HG02798 (cell line): ENCODE results near the gene GRB10.

Experiments
- ATAC-seq: cut with Tn5 transposase; IDR thresholded peaks from one replicate; pipeline ENCODE4 v1.9.1; 2021; ENCODE audit warnings: mild to moderate bottlenecking; ENCODE audit not compliant: unreplicated experiment, poor library complexity

Gene GRB10

DNA sequence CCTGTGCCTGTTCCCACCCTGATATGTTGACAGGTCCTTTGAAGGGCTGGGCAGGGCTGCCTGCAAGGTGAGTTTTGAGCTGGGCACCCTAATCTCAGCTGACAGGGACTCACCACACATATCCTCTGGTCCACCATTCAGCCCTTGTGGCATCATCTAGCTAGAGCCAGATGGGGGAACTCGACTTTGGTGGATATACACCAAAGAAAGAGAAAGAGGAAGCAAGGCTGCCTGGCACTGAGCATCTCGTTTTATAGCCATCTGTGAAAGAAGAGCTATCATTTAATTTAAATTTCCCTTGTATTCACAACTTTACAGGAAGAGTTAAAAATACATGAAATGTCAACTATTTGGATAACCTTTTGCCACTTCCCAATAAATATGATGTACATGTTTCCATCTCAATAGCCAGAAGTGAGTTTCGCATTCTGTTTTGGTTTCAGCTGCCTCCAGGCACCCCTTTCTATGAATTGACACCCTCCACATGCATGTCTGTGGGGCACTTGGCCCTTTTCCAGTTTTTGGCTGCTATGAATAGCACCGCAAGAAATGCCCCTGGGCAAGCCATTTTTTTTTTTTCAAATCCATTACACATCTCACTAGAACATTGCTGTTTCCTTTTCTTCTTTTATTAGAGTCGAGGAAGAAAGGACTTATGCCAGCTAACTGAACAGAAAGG lies 22.9 kb upstream of the GRB10 start:
- no peak for ATAC-seq

DNA sequence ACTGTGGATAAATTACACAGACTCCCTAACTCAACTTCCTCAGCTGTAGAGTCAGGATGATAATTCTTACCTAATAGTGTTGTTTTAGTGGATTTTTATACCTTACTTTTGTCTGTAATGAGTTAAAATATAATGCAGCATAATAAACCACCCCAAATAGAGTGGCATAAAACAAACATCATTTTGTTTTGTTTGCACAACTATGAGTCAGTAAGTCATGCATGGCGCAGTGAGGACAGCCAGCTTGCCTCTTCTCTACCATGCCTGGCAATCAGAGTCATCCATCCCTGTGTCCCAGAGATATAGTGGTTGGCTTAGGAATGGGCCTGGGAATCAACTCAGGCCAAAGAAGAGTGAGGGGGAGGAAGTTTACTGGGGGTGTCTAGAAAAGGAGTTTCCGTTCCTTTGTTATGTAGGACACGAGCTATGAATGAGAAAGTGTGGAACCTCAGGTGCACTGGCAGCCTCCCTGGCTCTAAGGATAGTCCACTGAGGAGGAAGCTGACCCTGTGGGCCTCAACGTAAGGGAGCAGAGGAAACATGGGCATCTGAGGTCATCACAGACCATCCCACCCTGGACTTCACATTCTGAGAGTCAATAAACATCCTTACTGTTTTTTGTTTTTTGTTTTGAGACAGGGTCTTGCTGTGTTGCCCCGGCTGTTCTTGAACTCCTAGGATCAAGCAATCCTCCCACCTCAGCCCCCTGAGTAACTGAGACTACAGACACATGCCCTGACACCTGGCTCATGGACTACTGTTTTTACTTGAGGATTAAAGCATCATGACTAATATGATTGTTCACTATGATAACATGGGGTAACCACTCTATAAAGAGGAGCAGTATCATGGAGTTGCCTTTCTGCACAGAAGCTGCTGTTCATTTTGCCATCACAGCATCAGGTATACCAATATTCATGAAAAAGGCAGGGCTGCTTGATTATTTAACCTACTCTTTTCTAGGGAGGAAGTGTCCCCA lies 21.0 kb upstream of the GRB10 start:
- no peak for ATAC-seq

DNA sequence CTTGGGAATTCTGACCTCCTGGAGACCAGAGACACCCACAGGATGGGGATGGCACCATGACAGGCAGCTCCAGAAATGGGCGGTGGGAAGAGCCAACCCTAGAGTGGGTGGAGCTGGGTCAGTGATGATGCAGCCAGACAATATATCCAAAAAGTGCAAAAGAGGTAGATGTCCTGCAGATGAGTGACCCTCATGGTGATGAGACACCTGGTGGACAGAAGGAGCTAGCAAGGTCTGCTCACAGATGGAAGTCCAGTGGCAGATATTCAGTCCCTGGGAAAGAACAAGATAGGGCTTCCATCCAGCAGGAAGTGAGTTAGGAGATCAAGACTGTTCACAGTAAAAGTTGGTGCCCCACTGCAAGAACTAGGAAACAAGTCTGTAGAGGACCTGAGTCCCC lies 19.2 kb upstream of the GRB10 start:
- ATAC-seq, result no peak

DNA sequence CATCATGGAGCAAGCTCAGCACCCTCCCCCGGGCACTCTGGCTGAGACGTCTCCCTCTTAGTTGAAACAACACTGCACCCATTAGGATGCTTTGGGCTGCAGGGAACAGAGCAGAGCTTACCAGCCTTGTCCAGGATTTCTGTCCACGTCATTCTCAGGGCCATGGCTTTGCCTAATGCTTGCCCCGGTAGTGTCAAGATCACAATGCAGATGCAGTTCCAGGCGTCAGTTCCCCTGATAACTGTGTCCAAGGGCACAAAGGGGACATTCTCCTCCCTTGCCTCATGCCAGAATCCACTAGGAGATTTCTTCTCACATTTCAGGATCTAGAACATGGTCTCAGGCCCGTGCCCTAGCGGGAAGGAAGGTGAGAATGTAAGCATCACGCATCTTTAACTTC lies 17.2 kb upstream of the GRB10 start:
- ATAC-seq, result no peak

DNA sequence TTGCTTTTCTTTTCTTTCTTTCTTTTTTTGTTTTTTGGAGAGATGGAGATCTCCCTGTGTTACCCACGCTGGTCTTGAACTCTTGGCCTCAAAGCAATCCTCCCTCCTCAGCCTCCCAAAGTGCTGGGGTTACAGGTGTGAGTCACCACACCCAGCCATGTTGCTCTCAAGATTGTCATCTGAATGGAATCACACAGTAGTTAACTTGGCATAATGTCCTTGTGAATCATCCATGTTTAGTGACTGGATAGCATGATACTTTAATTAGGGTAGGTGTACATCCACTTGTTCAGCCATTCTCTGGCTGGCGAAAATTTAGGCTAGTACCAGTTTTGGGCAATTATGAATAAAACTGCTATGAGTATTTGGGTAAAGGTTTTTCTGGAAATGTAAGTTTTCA lies 15.4 kb upstream of the GRB10 start:
- ATAC-seq, result no peak

DNA sequence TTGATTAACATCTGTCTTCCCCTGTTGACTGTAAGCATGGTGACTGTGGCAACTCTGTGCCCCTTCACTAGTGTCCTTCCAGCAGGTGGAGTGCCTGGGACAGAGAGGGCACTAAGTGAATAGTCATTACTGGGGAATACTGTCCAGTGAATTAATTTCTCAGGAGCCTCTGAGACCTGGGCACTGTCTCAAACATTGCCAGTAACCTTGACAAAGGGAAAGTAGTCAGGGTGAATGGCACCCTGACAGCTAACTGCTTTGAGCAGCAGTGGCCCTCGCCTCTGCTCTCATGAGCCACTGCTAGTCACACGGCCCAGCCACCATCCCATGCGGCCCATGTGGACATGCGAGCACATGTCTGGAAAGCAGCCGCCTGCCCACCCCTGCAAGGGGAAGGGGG lies 13.1 kb upstream of the GRB10 start:
- no peak for ATAC-seq

DNA sequence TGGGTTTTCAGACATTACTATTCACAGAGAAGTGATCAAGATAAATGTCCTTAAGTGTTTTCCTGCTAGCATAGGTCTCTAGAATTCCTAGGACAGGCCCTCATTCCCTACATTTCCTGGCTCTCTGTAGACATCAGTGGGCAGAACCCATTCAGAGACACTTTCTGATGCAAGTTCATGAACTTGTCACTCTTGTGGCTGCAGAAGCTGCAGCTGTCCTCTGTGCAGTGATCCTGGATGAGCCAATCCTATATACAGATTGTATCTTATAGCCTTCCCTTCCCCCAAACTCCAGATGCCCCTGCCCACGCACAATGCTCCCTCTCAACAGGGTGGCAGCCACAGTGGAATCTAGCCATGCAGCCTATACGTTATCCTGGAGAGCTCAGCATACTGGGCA lies 12.6 kb upstream of the GRB10 start:
- no peak for ATAC-seq

DNA sequence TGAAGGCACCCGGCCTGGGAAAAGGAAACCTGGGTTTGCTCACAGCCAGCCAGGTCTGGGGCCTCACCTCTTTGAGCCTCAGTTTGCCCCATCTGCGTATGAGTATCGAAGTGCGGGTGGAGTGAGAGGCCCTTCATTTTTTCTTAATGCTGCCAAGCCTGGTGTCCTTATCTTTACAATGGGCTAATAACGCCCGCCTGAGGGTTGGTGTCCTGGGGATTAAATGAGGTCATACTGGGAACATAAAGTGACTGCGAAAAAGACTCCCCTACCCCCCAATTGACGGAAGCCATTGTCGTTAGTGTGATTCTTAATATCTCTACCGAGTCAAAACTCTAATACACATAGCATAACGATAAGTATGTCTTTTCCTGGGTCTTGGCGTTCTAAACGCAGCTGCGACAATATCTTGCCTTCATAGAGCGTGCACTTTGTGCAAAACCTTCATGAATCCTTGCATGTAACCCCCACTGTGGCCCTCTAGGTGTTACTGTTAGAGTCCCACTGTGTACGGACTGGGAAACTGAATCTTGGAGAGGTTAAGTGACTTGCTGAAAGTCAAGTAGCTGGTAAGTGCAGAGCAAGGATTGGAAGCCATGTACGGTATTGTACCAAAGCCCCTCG lies 11.4 kb upstream of the GRB10 start:
- ATAC-seq, result no peak

DNA sequence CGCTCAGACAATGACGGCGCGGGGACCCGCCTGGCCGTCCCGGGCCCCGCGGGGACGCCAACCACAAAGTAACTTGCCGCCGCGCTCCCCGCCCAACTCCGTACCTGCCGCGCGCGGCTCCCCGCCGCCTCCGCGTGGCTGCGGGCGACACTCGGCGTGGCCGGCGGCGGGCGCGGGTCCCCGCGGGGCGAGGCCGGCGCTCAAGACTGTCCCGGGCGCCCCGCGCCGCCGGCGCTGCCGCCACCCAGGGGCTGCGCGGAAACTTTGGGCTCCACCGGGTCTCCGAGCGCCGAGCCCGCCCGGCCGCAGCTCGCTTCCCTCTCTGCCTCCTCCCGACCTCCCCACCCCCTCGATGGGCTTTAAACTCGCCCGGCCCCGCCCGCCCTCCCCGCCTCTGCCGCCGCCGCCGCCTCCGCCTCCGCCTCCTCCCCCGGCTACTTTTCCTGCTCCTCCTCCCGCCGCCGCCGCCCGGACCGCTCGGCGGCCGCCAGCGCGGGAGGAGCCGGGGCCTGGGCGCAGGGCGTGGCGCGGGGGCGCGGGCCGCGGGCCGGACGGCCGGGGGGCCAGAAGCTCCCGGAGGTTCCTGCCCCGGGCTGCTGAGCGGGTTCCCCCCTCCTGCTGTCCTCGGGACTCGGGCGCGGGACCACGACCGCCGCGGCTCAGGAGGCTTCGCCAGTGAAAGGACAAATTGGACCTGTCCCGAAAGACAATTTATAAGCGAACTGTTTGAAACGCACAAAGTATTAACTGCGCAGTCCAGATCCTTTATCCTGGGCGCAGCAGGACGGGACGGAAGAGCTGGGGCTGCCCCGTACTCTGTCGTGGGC lies 10.6 kb upstream of the GRB10 start:
- no peak for ATAC-seq

DNA sequence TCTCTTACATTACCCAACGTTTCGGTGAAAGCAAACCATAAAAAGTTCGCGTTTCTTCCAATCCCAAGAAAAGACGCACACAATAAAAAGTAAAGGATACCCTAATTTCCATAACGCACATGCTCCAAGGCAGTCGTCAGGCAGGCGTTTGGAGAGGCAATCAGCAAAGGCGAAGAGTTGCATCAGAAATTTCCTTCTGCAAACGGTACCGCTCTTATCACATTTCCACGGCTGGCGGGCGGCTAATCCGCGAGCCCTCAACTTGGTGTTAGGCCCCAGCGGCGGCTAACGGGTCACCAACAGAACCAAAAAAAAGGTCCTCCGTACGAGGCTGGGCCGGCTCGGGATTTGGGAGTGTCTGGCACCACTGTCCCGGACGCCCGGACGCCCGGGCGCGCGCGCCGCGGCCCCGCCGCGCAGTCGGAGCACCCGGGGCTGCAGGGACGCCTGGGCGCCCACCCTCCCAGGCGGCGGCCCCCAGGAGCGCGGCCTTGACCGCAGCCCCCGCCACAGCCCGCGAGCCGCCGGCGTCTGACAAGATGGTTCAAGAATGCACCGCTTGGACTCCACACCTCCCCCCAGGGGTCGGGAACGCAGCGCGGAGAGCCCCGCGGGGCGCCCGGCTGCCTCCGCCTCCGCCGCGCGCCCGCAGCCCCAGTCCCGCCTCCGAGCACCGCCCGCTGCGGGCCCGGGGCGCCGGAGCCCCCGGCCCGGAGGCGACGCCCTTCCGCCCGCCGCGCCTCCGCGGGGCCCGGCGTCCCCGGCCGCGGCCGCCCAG lies 9.8 kb upstream of the GRB10 start:
- ATAC-seq, result no peak

DNA sequence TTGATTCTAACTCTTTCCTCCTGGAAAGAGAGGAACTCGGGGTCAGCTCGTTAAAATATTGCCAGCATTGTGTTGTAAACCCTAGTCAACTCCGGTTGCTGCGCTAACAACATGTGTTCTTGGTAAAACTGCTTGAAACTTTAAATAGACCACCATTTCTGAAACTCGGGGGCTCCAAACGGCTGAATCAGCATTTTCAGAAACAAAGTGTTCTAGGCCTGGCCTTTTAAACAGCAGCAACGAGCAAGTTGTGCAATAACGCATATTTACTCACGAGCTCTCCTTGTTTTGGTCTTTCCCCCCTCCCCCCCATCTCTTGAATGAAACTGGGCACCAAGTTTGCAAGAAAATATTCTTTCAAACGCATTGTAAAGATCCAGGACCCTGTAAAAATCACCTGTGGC lies 9.2 kb upstream of the GRB10 start:
- ATAC-seq, result no peak

DNA sequence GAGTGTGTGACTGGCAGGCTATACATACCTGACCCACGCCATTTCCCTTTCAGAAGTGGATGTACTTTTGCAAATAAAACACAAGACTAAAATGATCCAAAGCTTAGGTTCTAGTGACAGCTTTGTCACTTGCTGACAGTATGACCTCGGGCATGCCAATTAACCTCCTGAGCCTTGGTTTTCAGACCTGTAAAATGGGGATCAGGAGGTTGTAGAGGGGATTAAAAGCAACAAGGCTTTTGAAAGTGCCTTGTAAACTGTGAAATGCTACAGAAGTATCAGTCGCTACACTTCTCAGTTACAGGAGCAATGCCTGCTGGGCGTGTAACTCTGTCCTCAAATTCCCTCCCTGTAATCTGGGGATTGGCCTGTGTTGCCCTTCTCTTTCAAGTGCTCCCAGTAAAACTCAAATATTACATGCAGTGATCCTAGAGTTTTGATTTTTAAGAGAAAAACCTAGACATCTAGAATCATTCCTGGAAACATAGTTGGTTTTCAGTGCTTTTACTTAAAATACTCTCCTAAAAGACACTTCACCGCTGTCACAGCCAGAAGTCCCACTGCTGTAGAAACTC lies 8.8 kb upstream of the GRB10 start:
- ATAC-seq, result no peak

DNA sequence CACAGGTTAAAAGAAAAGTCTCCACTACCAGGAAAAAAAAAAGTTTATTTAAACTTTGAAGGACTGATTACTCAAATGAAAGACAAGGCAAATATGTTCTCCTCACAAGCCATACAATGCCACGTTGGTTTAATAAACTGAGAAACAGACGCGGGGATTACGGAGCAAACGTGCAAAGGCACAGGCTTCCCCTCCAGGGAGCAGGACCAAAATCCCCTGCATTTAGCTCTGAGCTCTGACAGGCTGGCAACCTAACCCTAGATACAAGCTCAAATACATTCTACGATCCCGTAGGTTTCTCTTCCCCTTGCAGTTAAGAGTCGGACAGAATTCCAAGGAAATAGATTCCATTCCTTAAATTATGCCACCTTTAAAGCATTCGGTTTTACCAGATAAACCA lies 7.7 kb upstream of the GRB10 start:
- ATAC-seq, result no peak

DNA sequence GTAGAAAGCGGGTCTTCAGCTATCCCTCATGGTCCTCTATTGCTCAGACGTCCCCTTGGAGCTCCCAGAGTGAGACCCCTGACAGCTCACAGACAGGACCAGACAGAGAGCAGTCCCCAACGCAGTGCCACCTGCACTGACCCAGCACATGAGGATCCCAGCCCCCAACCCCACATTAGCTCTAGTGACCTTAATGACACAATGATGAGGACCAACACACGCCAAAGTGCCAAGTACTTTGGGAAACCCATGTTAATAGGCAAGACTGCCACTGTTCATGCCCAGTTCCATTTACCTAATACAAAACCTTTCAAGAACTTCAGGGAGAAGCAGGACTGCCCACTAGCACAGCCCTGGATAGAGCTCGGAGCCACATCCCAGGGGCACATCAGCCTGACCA lies 5.7 kb upstream of the GRB10 start:
- no peak for ATAC-seq

DNA sequence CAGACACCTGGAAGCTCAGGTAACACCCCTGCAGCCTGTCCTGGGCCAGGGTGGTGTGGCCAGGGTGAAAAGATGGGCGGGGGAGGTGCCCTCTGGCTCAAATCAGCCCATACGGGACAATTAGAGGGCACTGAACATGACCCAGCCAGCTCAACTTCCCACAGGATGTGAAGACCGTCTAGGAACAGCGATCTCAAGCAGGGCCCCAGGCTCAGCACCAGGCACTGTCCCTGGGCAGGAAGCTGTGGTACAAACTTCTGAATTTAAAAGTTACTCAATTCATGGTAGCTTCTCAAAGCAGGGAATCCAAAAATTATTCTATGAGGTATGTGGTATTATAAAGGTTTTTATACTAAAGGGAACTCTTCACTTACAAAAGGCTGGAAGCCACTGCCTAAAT lies 5.1 kb upstream of the GRB10 start:
- ATAC-seq, result no peak

DNA sequence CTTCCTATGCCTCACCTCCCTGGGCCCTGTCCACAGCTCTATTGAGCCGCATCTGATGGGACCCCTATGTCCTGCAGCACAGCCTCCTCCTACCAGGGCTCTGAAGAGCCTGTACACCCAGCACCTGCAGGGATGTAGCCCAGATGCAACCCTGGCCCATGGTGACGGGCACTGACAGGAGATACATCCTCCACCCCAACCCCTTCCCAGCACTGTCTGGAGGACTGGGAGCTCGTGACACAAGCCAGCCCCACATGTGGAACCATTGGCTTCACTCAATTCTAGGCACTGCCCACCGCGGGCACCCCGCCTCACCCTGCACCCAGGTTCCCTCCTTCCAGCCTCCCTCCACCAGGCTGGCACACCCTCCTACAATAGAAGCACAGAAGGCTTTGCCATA lies 2.6 kb upstream of the GRB10 start:
- ATAC-seq, result no peak

DNA sequence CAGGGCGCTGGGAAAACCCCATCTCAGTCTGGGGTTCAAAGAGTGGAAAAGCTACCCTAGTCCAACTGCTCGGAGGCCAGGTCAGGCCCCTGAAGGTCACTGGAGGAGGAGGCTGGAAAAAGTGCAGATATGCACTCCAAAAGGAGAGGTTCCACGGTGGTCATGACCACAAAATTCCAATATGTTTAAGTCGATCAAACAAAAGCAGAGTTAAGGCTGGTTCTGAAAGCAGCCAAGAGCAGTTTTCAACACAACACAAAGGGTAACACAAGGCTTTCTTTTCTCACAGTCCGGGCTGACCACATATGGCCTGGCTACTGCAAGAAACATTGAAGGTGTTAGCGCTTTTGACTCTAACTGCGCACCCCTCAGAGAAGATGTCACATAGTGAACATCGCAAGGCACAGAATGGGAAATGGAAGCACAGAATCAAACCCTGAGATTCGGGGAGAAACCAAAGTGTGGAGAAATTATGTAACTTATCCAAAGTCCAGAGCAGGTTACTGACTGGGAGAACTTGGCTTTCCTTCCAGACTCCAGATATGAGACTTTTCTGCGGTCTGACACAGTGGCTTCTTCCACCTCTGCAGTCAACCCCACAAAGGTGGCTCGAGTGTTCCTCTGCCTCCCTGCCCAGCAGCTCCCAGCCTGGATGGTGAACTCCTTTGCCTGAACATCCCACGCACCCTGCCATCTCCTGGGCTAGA lies 1.3 kb upstream of the GRB10 start:
- no peak for ATAC-seq

DNA sequence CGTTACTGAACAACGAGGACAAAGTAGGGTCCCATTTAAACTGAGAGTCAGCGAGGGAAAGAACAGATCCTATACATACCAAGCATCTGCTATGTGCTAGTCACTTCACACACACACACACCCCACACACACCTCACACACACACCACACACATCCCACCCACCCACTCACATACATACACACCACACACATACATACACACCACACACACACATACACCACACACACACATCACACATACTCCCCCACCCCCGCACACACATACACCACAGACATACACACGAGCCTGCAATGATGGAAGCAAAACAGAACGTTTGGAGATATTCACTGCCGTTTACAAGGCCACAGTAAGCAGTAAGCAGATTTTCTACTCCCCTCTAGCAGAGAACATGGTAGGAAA lies 607 bp upstream of the GRB10 start:
- no peak for ATAC-seq
